Measurements from ENCODE around the gene GID4. TPM values are rescaled to one million over a fixed set of nuclear protein-coding genes. Genes with fewer than 3 reads are reported as not detected.

GID4 gene
- total and polyA plus RNA-seq, 2 of the 13 experiments (the other 11 are each of a cell fraction or from before 2014, with no cell fraction given) = 4.3 to 6.1 TPM

DNA sequence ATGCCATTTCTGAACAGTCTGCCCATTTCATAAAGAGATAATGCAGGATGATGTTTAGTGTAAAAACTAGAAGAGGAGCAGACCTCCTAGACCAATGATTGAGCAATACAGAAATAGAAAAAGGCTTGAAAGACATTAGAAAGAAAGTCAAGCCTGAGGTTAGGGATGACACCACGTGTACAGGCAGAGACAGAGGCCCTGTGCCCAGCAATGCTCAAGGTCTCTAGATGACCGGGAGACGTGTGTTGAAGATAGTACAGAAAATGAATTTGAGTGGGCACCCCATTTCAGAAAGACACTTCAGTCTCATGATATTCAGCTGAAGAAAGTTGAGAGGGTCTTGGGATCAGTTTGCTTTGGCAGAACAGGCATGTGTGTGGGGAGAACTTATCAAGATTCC, 5.4 kb downstream of the GID4 start:
- Histone ChIP-seq H3K79me2 (ENCODE audit: insufficient read depth, low read length) (peaks cover 11% of the 10 kb centered on the region), H3K9me3 (ENCODE audit: low read length) (no peaks in the 10 kb centered on the region), H4K20me1 (ENCODE audit: insufficient read depth, low read length) (no peaks in the 10 kb centered on the region), H3K9ac (ENCODE audit: insufficient read depth, low read depth, low read length) (no peak overlapping the region), H2AFZ (ENCODE audit: low read length) (no peak overlapping the region), H3K4me3 (replicated peaks in 1 of 3; ENCODE audit: insufficient read depth in 1 of 3, low read depth in 2 of 3, low read length in 3 of 3) (no peak overlapping the region), H3K4me2 (ENCODE audit: low read depth, low read length) (no peak overlapping the region), H3K36me3 (replicated peaks in 1 of 2; ENCODE audit: control insufficient read depth in 1 of 2, insufficient read depth in 2 of 2, low read length in 2 of 2) (peaks cover 6 to 14% of the 10 kb centered on the region in 2 experiments; a peak in 4 of 5 replicates), H3K27ac (ENCODE audit: extremely low read length, insufficient read depth, low read length) (no peak overlapping the region), H3K27me3 (ENCODE audit: control insufficient read depth in 1 of 2, insufficient read depth in 2 of 2, low read length in 2 of 2) (no peaks in the 10 kb centered on the region), H3K4me1 (ENCODE audit: insufficient read depth, low read length) (peaks cover 32% of the 10 kb centered on the region)
- in situ Hi-C loops (cut with HindIII; ENCODE audit: extremely low pct_ligation_motif_present, low pct_unique_long_range_greater_than_20kb) (no loop called here), intact Hi-C loops (cut with micrococcal nuclease; ENCODE audit: unreplicated experiment) (no loop called here)
- FAIRE-seq = no peak
- POLR2A ChIA-PET = no interaction called here
- TF ChIP-seq TAF1 (CRISPR knock-in tag; IDR thresholded peaks at IDR 0.05) (no peak), CEBPB (IDR thresholded peaks at IDR 0.05; ENCODE audit: borderline replicate concordance, low read depth, low read length) (0 out of 2 replicates have a peak, but pooled peaks have one; percentile 11), XRCC5 (optimal IDR thresholded peaks at IDR 0.05; ENCODE audit: low read length) (no peak), ZFAT (CRISPR knock-in tag; conservative IDR thresholded peaks at IDR 0.05) (no peak), IKZF4 (CRISPR knock-in tag; IDR thresholded peaks at IDR 0.05; ENCODE audit: borderline replicate concordance, low read depth, not compliant biosample characterization) (no peak)
- BruUV-seq (replicated peaks) = no TSS peak
- CTCF ChIA-PET (ENCODE audit: low intra/inter-chr PET ratio, low total read pairs) = no interaction called here
- no peak for ATAC-seq
- 90% methylated on average over 3 of the region's 3 CpGs for WGBS (ENCODE audit: low lambda C conversion rate)
- no peak for DNase-seq (ENCODE audit: low spot score)

GRCh38 chr17:18045691-18046350, 6.6 kb downstream of the GID4 start:
- CTCF ChIA-PET (ENCODE audit: low intra/inter-chr PET ratio, low total read pairs) = no interaction called here
- Histone ChIP-seq H3K27ac (ENCODE audit: extremely low read length, insufficient read depth, low read length) (no peak overlapping the region), H3K4me3 (replicated peaks in 1 of 3; ENCODE audit: insufficient read depth in 1 of 3, low read depth in 2 of 3, low read length in 3 of 3) (no peak overlapping the region), H3K27me3 (ENCODE audit: control insufficient read depth in 1 of 2, insufficient read depth in 2 of 2, low read length in 2 of 2) (no peaks in the 10 kb centered on the region), H4K20me1 (ENCODE audit: insufficient read depth, low read length) (no peaks in the 10 kb centered on the region), H3K79me2 (ENCODE audit: insufficient read depth, low read length) (peaks cover 3% of the 10 kb centered on the region), H3K9ac (ENCODE audit: insufficient read depth, low read depth, low read length) (no peak overlapping the region), H2AFZ (ENCODE audit: low read length) (no peak overlapping the region), H3K4me1 (ENCODE audit: insufficient read depth, low read length) (peaks cover 26% of the 10 kb centered on the region), H3K36me3 (replicated peaks in 1 of 2; ENCODE audit: control insufficient read depth in 1 of 2, insufficient read depth in 2 of 2, low read length in 2 of 2) (peaks cover 6 to 14% of the 10 kb centered on the region in 2 experiments; a peak in 4 of 5 replicates), H3K9me3 (ENCODE audit: low read length) (no peaks in the 10 kb centered on the region), H3K4me2 (ENCODE audit: low read depth, low read length) (no peak overlapping the region)
- 91% methylated on average over 3 of the region's 3 CpGs for WGBS (ENCODE audit: low lambda C conversion rate)
- no peak for ATAC-seq
- DNase-seq (ENCODE audit: low spot score) = no peak
- TF ChIP-seq, protein P1, sequence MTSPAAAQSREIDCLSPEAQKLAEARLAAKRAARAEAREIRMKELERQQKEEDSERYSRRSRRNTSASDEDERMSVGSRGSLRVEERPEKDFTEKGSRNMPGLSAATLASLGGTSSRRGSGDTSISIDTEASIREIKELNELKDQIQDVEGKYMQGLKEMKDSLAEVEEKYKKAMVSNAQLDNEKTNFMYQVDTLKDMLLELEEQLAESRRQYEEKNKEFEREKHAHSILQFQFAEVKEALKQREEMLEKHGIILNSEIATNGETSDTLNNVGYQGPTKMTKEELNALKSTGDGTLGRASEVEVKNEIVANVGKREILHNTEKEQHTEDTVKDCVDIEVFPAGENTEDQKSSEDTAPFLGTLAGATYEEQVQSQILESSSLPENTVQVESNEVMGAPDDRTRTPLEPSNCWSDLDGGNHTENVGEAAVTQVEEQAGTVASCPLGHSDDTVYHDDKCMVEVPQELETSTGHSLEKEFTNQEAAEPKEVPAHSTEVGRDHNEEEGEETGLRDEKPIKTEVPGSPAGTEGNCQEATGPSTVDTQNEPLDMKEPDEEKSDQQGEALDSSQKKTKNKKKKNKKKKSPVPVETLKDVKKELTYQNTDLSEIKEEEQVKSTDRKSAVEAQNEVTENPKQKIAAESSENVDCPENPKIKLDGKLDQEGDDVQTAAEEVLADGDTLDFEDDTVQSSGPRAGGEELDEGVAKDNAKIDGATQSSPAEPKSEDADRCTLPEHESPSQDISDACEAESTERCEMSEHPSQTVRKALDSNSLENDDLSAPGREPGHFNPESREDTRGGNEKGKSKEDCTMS (CRISPR knock-in tag; conservative IDR thresholded peaks at IDR 0.05) = no peak
- TF ChIP-seq ZMAT3 (CRISPR knock-in tag; conservative IDR thresholded peaks at IDR 0.05) = no peak
- TF ChIP-seq SNAPC5 (CRISPR knock-in tag; IDR thresholded peaks at IDR 0.05; ENCODE audit: borderline replicate concordance) = no peak
- TF ChIP-seq ZNF124 (CRISPR knock-in tag; IDR thresholded peaks at IDR 0.05) = no peak
- no peak for TF ChIP-seq YY1 (IDR thresholded peaks at IDR 0.05; ENCODE audit: insufficient read depth, insufficient replicate concordance, low read depth, low read length)
- POLR2A ChIA-PET = interaction anchor here (0.7 kb wide), 1 partner anchor 34 kb away, joined by 7 read pairs; no protein-coding TSS in a partner anchor
- intact Hi-C loops (cut with micrococcal nuclease; ENCODE audit: unreplicated experiment) (no loop called here), in situ Hi-C loops (cut with HindIII; ENCODE audit: extremely low pct_ligation_motif_present, low pct_unique_long_range_greater_than_20kb) (no loop called here)
- no peak for FAIRE-seq
- BruUV-seq (replicated peaks) = no TSS peak

All from HepG2 (cell line).